GM18505 (cell line): Measurements from ENCODE around the gene MBD3L5.
"Not testable (repeated sequence)": the region's sequence is repeated elsewhere in the genome, so short reads cannot be mapped to it uniquely, and the experiment has no call there.

ENCODE experiments used
- ATAC-seq: cut with Tn5 transposase; IDR thresholded peaks from one replicate; pipeline ENCODE4 v1.9.1; 2021; ENCODE audit not compliant: unreplicated experiment
- POLR2A ChIP-seq: IDR thresholded peaks from 4 replicates; pipeline ENCODE4 v1.6.1; 2011; ENCODE audit warnings: borderline replicate concordance; ENCODE audit not compliant: insufficient read depth, insufficient read length; ENCODE audit errors: extremely low read depth

MBD3L5 gene

GRCh38 chr19:7010722-7011593 lies 19.4 kb upstream of the MBD3L5 start:
- TF ChIP-seq POLR2A: no peak
- ATAC-seq: no peak

GRCh38 chr19:7013678-7014077 lies 16.7 kb upstream of the MBD3L5 start:
- ATAC-seq: no peak
- TF ChIP-seq POLR2A: no peak

GRCh38 chr19:7018828-7019227 lies 11.6 kb upstream of the MBD3L5 start:
- TF ChIP-seq POLR2A: no peak
- ATAC-seq: no peak

- ATAC-seq: not testable (repeated sequence)
Measured at GRCh38 chr19:7021331-7021730, 9.0 kb upstream of the MBD3L5 start, which contains the start of gene MBD3L2B. Gene MBD3L2B, minus strand, starts transcription at chr19:7021431. Its CDS starts 34 bp downstream, at chr19:7021397.

- not testable (repeated sequence) for ATAC-seq
Measured at GRCh38 chr19:7028790-7029189, 1.6 kb upstream of the MBD3L5 start.

GRCh38 chr19:7040079-7040478 lies 9.7 kb downstream of the MBD3L5 start, which contains the start of gene MBD3L4:
Gene MBD3L4, minus strand, starts transcription at chr19:7040179. Its CDS starts 35 bp downstream, at chr19:7040144.
- ATAC-seq: not testable (repeated sequence)

- not testable (repeated sequence) for ATAC-seq
Measured at GRCh38 chr19:7041563-7041962, 11.2 kb downstream of the MBD3L5 start.

- ATAC-seq: not testable (repeated sequence)
Measured at GRCh38 chr19:7049021-7049420, 18.6 kb downstream of the MBD3L5 start, which contains the start of gene MBD3L2. Gene MBD3L2, plus strand, starts transcription at chr19:7049321. Its CDS starts 53 bp downstream, at chr19:7049374.

GRCh38 chr19:7051421-7051820 lies 21.0 kb downstream of the MBD3L5 start:
- not testable (repeated sequence) for ATAC-seq

GRCh38 chr19:7052896-7053295 lies 22.5 kb downstream of the MBD3L5 start:
- ATAC-seq: not testable (repeated sequence)

GRCh38 chr19:7054635-7055368 lies 24.4 kb downstream of the MBD3L5 start:
- not testable (repeated sequence) for ATAC-seq

GRCh38 chr19:7055679-7056078 lies 25.3 kb downstream of the MBD3L5 start:
- not testable (repeated sequence) for ATAC-seq

GRCh38 chr19:7056371-7056770 lies 26.0 kb downstream of the MBD3L5 start:
- not testable (repeated sequence) for ATAC-seq

- ATAC-seq: not testable (repeated sequence)
Measured at GRCh38 chr19:7058576-7058975, 28.2 kb downstream of the MBD3L5 start, which contains the start of gene MBD3L3. Gene MBD3L3, minus strand, starts transcription at chr19:7058676. Its CDS starts 71 bp downstream, at chr19:7058605.

- ATAC-seq: not testable (repeated sequence)
Measured at GRCh38 chr19:7059977-7060376, 29.6 kb downstream of the MBD3L5 start.

- no peak for TF ChIP-seq POLR2A
- no peak for ATAC-seq
Measured at GRCh38 chr19:7063339-7063738, 33.0 kb downstream of the MBD3L5 start.
